ENCODE data around the gene TERT.
A peak's percentile ranks its signal among the peaks of the same experiment; 100 is the strongest.
"Not testable (repeated sequence)": the region's sequence is repeated elsewhere in the genome, so short reads cannot be mapped to it uniquely, and the experiment has no call there.

Gene TERT

GRCh38 chr5:1333286-1333685, 38.4 kb upstream of the TERT start:
- H2BK12ac ChIP-seq (ENCODE audit: low read length); H4K8ac ChIP-seq (ENCODE audit: low read depth, low read length); H3K4ac ChIP-seq (ENCODE audit: low read depth, low read length); H3K79me2 ChIP-seq (ENCODE audit: control insufficient read depth, insufficient read depth, low read length, poor library complexity); H2AK5ac ChIP-seq (ENCODE audit: low read length); H3K4me3 ChIP-seq (ENCODE audit: low read depth, low read length); H3K14ac ChIP-seq (ENCODE audit: low read length); H3K23ac ChIP-seq (ENCODE audit: low read length); DNase-seq; H3K27me3 ChIP-seq (ENCODE audit: insufficient read depth, low read length); H2BK5ac ChIP-seq (ENCODE audit: low read depth, low read length, poor library complexity); H4K12ac ChIP-seq (ENCODE audit: low read depth, low read length); H3K79me1 ChIP-seq (ENCODE audit: low read length); H3K18ac ChIP-seq (ENCODE audit: low read length); H3K4me1 ChIP-seq (ENCODE audit: control insufficient read depth in 1 of 2, insufficient read depth in 2 of 2, low read length in 2 of 2); H3K27ac ChIP-seq (ENCODE audit: low read depth, low read length); H4K91ac ChIP-seq (ENCODE audit: low read depth, low read length); H3K4me2 ChIP-seq (ENCODE audit: low read length); H2BK120ac ChIP-seq (ENCODE audit: insufficient read depth, low read length, poor library complexity); H2AFZ ChIP-seq (ENCODE audit: insufficient read depth, low read length, poor library complexity); H3K9ac ChIP-seq (ENCODE audit: low read length): not testable (repeated sequence)
- no CpG with 5 or more reads among the region's 5 CpGs for WGBS (ENCODE audit: extremely low coverage, insufficient coverage, insufficient read length)
- Histone ChIP-seq H3K36me3 (ENCODE audit: control insufficient read depth in 1 of 2, insufficient read depth in 2 of 2, low read length in 2 of 2) (peaks cover 74 to 82% of the 10 kb centered on the region in 2 experiments), H3K9me3 (ENCODE audit: insufficient read depth, low read depth, low read length) (peaks cover 22% of the 10 kb centered on the region)

DNA sequence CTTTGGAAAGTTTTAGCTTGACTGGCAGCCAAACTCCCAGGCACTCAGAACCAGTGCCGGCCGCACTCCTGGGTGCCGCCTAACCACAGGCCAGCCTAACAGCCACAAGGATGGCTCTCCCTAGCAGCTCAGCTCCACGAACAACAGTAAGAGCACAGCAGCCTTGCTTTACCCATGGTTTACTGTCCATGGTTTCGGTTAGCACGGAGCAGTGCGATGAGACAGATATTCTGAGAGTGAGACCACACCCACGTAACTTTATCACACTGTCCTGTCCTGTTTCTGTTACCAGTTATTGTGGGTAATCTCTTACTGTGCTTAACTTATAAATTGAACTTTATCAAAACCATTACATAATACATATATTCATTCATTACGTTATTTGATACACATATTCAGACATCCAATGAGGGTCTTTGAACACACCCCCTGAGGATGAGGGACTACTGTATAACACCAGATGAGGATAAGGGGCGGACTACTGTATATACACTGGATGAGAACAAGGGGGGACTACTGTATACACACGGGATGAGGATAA, 37.7 kb upstream of the TERT start:
- H3K9ac ChIP-seq (ENCODE audit: low read length) = no peak overlapping the region
- no peak overlapping the region for H3K23ac ChIP-seq (ENCODE audit: low read length)
- H3K36me3 ChIP-seq (ENCODE audit: control insufficient read depth in 1 of 2, insufficient read depth in 2 of 2, low read length in 2 of 2) = peaks cover 66 to 74% of the 10 kb centered on the region in 2 experiments
- no peak overlapping the region for H4K8ac ChIP-seq (ENCODE audit: low read depth, low read length)
- no CpG with 5 or more reads among the region's 11 CpGs for WGBS (ENCODE audit: extremely low coverage, insufficient coverage, insufficient read length)
- no peak overlapping the region for H3K18ac ChIP-seq (ENCODE audit: low read length)
- H3K4me2 ChIP-seq (ENCODE audit: low read length) = no peak overlapping the region
- H3K27me3 ChIP-seq (ENCODE audit: insufficient read depth, low read length) = no peaks in the 10 kb centered on the region
- no peaks in the 10 kb centered on the region for H3K79me1 ChIP-seq (ENCODE audit: low read length)
- no peak overlapping the region for H2BK5ac ChIP-seq (ENCODE audit: low read depth, low read length, poor library complexity)
- no peak overlapping the region for H3K27ac ChIP-seq (ENCODE audit: low read depth, low read length)
- H2BK120ac ChIP-seq (ENCODE audit: insufficient read depth, low read length, poor library complexity) = no peak overlapping the region
- H2AFZ ChIP-seq (ENCODE audit: insufficient read depth, low read length, poor library complexity) = no peak overlapping the region
- H4K12ac ChIP-seq (ENCODE audit: low read depth, low read length) = no peak overlapping the region
- no peak overlapping the region for H2BK12ac ChIP-seq (ENCODE audit: low read length)
- H4K91ac ChIP-seq (ENCODE audit: low read depth, low read length) = no peak overlapping the region
- no peak overlapping the region for H3K4me3 ChIP-seq (ENCODE audit: low read depth, low read length)
- no peak overlapping the region for H3K14ac ChIP-seq (ENCODE audit: low read length)
- no peaks in the 10 kb centered on the region for H3K79me2 ChIP-seq (ENCODE audit: control insufficient read depth, insufficient read depth, low read length, poor library complexity)
- H3K9me3 ChIP-seq (ENCODE audit: insufficient read depth, low read depth, low read length) = peaks cover 22% of the 10 kb centered on the region
- DNase-seq = peak in 1 of 2 donors; percentile 12
- no peak overlapping the region for H2AK5ac ChIP-seq (ENCODE audit: low read length)
- no peak overlapping the region for H3K4ac ChIP-seq (ENCODE audit: low read depth, low read length)
- no peaks in the 10 kb centered on the region for H3K4me1 ChIP-seq (ENCODE audit: control insufficient read depth in 1 of 2, insufficient read depth in 2 of 2, low read length in 2 of 2)

DNA sequence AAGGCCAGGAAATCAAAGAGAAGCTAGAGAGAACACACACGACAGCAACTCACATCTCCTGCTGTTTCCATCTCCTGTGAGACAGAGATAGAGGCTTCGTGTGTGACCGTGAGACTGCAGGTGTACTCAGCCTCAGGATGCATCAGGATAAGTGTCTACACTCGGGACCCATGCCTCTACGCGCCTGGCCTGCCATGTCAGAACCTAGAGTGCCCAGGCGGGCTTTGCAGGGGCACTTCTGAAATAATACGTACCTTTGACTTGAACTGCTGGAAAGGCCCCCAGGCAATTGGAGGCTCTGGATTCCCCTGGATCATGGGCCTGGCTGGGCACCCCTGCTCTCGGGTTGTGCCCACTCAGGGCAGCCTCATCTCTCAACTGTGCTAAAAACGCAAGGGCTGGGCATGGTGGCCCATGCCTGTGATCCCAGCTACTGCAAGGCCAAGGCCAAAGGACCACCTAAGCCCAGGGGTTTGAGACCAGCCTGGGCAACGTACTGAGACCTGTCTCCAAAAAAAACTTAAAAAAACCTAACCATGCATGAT, 37.1 kb upstream of the TERT start:
- H3K27me3 ChIP-seq (ENCODE audit: insufficient read depth, low read length) = no peaks in the 10 kb centered on the region
- no peak overlapping the region for H2BK12ac ChIP-seq (ENCODE audit: low read length)
- no peak overlapping the region for H4K12ac ChIP-seq (ENCODE audit: low read depth, low read length)
- H4K91ac ChIP-seq (ENCODE audit: low read depth, low read length) = no peak overlapping the region
- no peak overlapping the region for H3K18ac ChIP-seq (ENCODE audit: low read length)
- no peak overlapping the region for H2BK120ac ChIP-seq (ENCODE audit: insufficient read depth, low read length, poor library complexity)
- no peak overlapping the region for H3K4me2 ChIP-seq (ENCODE audit: low read length)
- H2BK5ac ChIP-seq (ENCODE audit: low read depth, low read length, poor library complexity) = no peak overlapping the region
- H3K27ac ChIP-seq (ENCODE audit: low read depth, low read length) = no peak overlapping the region
- no peak overlapping the region for H3K23ac ChIP-seq (ENCODE audit: low read length)
- no peak overlapping the region for H2AFZ ChIP-seq (ENCODE audit: insufficient read depth, low read length, poor library complexity)
- H3K79me2 ChIP-seq (ENCODE audit: control insufficient read depth, insufficient read depth, low read length, poor library complexity) = no peaks in the 10 kb centered on the region
- H4K8ac ChIP-seq (ENCODE audit: low read depth, low read length) = no peak overlapping the region
- H3K4me3 ChIP-seq (ENCODE audit: low read depth, low read length) = no peak overlapping the region
- no peaks in the 10 kb centered on the region for H3K79me1 ChIP-seq (ENCODE audit: low read length)
- H3K4ac ChIP-seq (ENCODE audit: low read depth, low read length) = no peak overlapping the region
- peaks cover 60 to 68% of the 10 kb centered on the region in 2 experiments for H3K36me3 ChIP-seq (ENCODE audit: control insufficient read depth in 1 of 2, insufficient read depth in 2 of 2, low read length in 2 of 2)
- WGBS (ENCODE audit: extremely low coverage, insufficient coverage, insufficient read length) = no CpG with 5 or more reads among the region's 11 CpGs
- peaks cover 23% of the 10 kb centered on the region for H3K9me3 ChIP-seq (ENCODE audit: insufficient read depth, low read depth, low read length)
- no peak for DNase-seq
- H3K14ac ChIP-seq (ENCODE audit: low read length) = no peak overlapping the region
- H2AK5ac ChIP-seq (ENCODE audit: low read length) = no peak overlapping the region
- no peak overlapping the region for H3K9ac ChIP-seq (ENCODE audit: low read length)
- H3K4me1 ChIP-seq (ENCODE audit: control insufficient read depth in 1 of 2, insufficient read depth in 2 of 2, low read length in 2 of 2) = no peaks in the 10 kb centered on the region

GRCh38 chr5:1330847-1331831, 36.3 kb upstream of the TERT start:
- no peak for DNase-seq
- peaks cover 52 to 62% of the 10 kb centered on the region in 2 experiments for H3K36me3 ChIP-seq (ENCODE audit: control insufficient read depth in 1 of 2, insufficient read depth in 2 of 2, low read length in 2 of 2)
- no peaks in the 10 kb centered on the region for H3K79me2 ChIP-seq (ENCODE audit: control insufficient read depth, insufficient read depth, low read length, poor library complexity)
- H2BK12ac ChIP-seq (ENCODE audit: low read length) = no peak overlapping the region
- H4K8ac ChIP-seq (ENCODE audit: low read depth, low read length) = no peak overlapping the region
- no peak overlapping the region for H3K4me3 ChIP-seq (ENCODE audit: low read depth, low read length)
- no CpG with 5 or more reads among the region's 35 CpGs for WGBS (ENCODE audit: extremely low coverage, insufficient coverage, insufficient read length)
- no peak overlapping the region for H3K4ac ChIP-seq (ENCODE audit: low read depth, low read length)
- no peaks in the 10 kb centered on the region for H3K27me3 ChIP-seq (ENCODE audit: insufficient read depth, low read length)
- H3K27ac ChIP-seq (ENCODE audit: low read depth, low read length) = no peak overlapping the region
- no peak overlapping the region for H3K4me2 ChIP-seq (ENCODE audit: low read length)
- no peak overlapping the region for H3K23ac ChIP-seq (ENCODE audit: low read length)
- no peak overlapping the region for H2AFZ ChIP-seq (ENCODE audit: insufficient read depth, low read length, poor library complexity)
- peaks cover 27% of the 10 kb centered on the region for H3K9me3 ChIP-seq (ENCODE audit: insufficient read depth, low read depth, low read length)
- no peak overlapping the region for H2BK120ac ChIP-seq (ENCODE audit: insufficient read depth, low read length, poor library complexity)
- no peak overlapping the region for H4K12ac ChIP-seq (ENCODE audit: low read depth, low read length)
- no peak overlapping the region for H3K9ac ChIP-seq (ENCODE audit: low read length)
- no peak overlapping the region for H3K14ac ChIP-seq (ENCODE audit: low read length)
- no peak overlapping the region for H4K91ac ChIP-seq (ENCODE audit: low read depth, low read length)
- no peak overlapping the region for H2BK5ac ChIP-seq (ENCODE audit: low read depth, low read length, poor library complexity)
- no peaks in the 10 kb centered on the region for H3K79me1 ChIP-seq (ENCODE audit: low read length)
- H2AK5ac ChIP-seq (ENCODE audit: low read length) = no peak overlapping the region
- H3K18ac ChIP-seq (ENCODE audit: low read length) = no peak overlapping the region
- no peaks in the 10 kb centered on the region for H3K4me1 ChIP-seq (ENCODE audit: control insufficient read depth in 1 of 2, insufficient read depth in 2 of 2, low read length in 2 of 2)

Data from trophoblast cell (in vitro differentiated cells and primary cell).